GM19452 (cell line): ENCODE data around the gene PPP1R37.

Experiments used
- ATAC-seq: cut with Tn5 transposase; IDR thresholded peaks from one replicate; pipeline ENCODE4 v1.9.1; 2021; ENCODE audit not compliant: unreplicated experiment

Gene PPP1R37

DNA sequence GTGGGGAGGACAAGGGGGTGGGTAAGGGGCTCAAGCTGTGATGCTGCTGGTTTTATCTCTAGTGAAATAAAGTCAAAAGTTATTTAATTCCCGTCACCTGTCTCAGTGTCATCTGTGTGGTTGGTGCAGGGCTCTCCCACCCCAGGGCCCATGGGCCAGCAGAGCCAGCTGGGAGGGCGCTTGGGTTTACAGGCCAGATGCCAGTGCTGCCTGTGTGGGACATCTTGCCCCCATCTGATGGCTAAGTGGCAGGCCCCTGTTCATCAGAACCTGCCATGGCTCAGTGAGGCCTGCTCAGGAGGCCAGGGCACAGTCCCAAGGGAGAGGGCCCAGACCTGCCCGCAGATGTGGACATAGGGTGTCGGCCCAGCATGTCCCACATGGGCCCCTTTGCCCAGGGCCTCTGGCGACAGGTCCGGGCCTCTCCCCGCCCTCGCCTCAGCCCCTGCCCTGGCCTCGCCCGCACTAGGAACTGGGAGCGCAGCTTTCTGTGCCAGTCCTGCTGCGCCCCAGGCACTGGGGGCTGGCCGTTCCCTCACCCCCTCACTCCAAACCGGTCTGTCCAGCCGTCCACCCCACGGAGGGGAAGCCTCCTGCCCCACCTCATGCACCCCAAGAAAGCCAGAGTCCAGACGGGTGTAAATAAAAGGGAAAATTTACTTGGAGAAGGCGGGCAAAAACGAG, 22.0 kb upstream of the PPP1R37 start:
- ATAC-seq = no peak

DNA sequence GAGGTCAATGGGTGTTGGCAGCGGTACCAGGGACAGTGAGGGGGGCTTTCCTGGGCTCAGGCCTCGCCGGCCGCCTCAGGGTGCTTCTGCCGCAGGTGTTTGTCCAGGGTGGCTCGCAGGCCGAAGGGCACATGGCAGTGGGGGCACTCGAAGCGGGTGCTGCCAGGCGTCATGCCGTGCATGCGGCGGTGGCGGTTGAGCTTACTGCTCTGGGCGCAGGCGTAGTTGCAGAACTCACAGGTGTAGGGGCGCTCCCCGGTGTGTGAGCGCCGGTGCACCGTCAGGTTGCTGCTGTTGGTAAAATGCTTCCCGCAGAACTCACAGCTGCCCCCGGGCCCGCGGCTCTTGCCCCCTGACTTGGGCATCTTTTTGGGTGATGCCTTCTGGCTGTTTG, 21.4 kb upstream of the PPP1R37 start:
- ATAC-seq = no peak

DNA sequence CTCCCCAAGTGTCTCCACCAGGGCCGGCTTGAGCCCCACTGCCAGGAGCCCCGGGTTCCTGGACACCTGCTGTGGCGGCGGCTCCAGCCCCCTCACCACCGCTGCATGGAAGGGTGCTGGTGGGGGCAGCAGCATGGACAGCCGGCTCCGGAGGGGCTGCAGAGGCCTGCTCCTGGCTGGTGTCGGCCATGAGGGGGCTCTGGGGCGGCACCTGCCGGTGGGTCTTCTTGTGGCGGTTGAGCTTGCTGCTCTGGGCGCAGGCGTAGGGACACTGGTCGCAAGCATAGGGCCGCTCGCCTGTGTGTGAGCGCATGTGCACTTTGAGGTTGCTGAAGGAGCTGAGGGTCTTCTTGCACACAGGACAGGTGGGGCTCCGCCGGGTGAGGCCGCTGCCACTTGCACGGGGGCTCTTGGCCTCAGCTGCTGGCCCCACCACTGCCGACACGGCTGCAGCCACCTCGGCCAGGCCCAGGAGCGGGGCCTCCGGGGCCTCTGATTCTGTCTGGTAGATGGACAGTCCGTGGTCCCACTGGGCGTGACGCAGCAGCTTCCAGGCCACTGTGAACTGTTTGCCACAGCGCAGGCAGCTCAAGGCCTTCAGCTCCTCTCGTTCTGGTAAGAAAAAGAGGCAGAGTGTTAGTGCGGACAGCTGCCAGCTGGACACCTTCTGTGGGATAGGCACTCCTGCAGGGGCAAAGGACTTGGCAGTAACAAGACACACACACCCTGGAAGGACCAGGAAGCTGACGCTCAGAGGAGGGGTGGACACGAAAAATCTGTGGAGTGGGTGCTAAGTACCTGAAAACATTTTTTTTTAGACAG, 20.8 kb upstream of the PPP1R37 start:
- ATAC-seq = no peak

DNA sequence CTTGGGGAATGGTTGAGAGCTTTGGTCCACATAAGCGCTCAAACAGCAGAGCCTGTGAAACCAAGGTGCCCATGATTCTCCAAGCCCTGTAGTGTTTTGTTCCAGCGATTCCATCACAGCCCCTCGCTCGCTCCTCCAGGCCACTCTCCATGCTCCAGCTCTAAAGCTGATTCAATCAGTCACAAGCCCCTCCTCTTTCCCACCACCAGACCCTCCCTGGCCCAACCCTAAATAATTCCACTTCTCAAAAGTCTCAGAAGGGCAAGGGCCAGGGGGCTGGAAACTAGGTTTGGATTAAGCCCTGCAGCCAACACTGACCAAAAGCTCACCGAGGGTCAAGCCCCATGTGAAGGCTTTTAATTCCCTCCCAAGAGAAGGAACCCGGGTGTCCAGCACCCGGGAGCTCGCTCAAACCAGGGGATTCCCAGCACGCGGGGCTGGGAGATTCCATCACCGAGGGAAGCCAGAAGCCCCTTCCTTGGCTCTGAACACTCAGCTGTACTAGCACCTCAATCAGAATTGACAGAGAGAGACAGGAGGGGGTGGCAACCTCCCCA, 18.2 kb upstream of the PPP1R37 start:
- no peak for ATAC-seq

DNA sequence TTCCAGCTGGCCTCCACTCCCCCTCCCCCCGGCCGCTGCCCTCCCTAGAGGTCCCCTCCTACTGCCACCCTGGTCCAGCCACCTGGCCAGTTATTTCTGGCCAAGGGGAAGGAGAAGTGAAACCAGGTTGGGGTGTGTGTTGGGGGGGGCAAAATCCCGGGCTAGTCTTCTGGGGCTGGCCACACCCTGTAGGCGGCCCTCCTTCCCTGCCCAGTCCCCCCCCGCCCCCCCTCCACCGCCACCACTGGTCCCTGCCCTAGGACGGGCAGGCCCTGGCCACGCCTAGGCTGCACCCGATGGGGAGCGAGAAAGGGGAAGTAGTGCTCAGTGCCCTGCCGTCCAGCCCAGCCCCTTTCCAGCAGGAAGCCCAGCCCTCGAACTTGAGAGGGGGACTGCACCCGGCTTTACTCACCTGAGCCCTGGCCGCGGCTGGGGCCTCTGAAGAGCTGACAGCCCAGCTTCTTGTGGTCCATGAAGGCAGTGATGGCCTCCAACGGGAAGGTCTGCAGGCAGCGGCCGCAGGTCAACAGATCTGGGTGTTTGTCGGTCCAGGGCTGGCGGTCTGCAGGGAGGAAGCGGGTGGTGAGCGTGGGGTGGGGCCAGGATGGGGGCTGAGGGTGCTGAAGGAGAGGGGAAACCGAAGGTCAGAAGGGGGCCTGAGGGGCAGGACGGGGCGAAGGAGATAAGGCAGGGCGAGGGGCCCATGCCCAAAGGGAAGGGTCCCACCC, 17.5 kb upstream of the PPP1R37 start:
- peak; percentile 51 for ATAC-seq

DNA sequence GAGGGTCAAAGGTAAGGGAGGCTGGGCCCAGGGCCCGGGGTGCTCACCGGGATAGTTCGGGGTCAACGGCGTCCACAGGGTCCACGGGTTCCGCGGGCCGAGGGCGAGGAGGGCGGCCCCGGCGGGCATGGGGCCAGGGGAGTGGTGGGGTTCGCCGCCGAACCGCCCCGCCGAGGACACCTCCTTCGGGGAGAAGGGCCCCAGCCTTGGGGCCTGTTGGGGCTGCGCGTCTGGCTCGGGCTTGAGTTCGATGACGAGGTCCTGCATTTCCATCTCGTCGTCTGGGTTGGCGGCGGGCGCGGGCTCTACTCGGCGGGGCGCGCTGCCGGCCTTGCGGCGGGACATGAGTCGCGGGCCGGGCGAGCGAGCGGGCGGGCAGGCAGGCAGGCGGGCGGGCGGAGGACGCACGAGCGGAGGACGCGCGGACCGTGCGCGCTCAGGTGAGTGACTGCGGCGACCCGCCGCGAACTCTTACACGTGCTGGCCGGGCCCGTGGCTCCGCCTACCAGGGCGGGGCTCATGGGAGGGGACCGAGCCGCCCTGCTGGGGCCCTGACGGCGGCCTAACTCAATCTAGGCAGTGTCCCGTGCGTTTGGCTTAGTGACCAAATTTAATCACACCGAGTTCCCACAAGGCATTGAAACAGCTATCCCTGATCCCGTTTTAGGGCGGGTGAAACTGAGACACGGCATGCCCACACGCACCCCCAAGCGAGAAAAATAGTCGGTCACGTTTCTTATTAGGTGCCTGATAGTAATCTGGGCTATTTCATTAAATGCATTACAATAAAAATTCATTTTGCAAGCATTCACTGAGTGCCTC, 16.7 kb upstream of the PPP1R37 start, which contains the start of gene ZNF296:
Gene ZNF296, minus strand, starts transcription at position 450 of the 822 bp plus-strand sequence. Its CDS starts 105 bp downstream, at position 345.
- ATAC-seq = peak; percentile 51

DNA sequence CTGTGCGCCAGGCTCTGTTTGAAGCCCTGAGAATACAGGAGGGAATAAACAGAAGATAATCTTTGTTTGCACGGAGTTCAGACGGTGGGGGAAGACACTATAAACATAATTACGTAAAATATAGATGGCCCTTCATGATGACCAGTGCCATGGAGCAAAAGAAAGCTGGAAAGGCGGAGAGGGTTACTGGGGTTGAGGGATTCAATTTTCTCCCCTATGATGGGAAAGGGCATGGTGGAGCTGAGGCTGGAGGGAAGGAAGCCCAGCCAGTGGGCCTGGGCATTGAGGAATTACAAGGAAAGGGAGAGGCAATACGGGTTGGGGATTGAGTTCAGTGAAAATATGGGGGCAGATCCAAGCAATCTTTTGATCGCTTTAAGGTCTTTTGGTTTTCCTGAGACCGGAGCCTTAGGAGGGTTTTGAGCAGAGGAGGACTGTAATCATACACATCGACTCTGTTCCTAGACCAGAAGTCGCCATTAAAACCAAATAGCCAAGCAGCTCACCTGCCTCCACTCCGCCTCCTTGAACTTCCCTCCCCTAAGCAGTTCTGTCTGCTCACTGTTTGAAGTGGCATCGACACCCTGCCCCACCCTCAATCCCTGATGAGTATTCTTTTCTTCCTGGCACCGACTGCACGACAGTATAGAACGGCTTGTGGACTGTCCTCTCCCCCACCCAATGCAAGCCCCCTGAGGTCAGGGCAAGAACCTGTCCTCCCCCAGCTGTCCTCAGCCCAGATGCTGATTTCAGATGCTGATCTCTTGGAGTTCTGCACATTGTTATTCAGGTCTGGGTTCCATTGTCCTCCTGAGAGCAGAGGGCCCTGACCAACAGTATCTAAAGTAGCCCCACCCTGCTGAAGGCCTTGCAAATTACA, 15.9 kb upstream of the PPP1R37 start:
- no peak for ATAC-seq

DNA sequence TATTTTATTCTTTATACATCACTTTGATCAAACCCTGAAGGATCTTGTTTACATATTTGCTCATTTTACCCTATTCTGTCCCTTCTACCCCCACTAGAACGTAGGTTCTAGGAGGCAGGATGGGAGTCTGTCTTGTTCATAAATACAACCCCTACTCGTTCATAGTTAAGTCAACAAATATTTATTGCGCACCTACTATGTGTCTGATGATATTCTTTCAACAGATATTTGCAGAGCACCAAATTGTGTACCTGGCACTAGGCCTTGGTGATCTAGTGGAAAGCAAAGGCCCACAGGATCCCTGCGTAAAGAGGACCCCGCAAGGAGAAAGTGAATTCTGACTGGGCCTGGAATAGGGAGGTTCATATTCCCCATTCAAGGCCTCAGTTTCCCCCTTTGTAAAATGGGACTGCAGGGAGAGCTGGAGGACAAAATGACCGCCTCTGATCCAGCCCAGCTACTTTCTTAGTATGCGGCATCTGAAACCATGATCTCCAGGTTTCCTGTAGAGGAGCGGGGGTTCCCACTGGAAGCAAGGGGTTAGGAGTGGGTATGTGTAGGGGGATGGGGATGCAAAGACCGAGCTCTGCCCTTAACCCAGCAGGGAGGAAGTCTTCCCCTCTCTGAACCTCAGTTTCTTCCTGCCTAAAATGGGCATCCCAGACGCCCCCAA, 14.5 kb upstream of the PPP1R37 start:
- no peak for ATAC-seq

DNA sequence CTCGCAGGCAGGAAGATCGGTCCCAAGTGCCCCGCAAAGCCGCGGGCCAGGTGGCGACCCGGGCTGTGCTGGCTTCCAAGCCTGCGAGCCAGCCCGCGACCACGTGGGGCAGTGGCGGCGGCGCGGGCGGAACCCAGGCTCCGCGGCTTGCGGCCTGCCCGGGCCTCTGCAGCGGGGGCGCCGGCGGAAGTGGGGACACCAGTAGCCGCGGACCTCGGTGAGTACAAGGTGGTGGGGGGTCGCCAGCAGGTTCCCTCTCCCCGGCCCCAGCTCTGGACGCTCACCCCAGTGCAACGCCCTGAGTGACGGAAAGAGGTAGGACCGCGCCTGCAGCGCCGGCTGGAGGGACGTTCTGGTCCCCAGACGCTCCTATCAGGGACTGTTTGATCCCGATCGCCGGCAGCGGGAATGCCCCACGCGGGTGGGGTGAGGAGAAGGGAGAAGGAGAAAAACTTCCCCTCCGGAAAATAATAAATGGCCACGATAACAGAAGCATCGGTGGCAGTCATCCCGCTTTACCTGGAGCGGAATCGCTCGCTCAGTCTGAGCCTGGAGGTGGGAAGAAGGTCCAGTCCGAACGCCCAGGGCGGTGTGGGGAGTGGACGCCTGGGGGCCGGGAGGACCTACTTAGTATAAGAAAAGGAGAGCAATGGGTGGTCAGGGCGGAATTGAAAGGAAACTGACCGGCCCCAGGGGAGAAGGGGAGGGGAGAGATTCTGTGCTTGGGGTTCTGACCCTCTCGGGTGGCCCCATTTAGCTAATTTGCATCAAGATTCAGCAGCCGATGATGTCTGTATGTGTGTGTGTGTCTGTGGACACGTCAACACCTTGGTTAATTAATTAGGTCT, 13.7 kb upstream of the PPP1R37 start, which contains the start of gene GEMIN7:
Gene GEMIN7, plus strand, starts transcription at position 198 of the 848 bp plus-strand sequence. CDS start 10,855 bp downstream, outside the sequence.
- no peak for ATAC-seq

DNA sequence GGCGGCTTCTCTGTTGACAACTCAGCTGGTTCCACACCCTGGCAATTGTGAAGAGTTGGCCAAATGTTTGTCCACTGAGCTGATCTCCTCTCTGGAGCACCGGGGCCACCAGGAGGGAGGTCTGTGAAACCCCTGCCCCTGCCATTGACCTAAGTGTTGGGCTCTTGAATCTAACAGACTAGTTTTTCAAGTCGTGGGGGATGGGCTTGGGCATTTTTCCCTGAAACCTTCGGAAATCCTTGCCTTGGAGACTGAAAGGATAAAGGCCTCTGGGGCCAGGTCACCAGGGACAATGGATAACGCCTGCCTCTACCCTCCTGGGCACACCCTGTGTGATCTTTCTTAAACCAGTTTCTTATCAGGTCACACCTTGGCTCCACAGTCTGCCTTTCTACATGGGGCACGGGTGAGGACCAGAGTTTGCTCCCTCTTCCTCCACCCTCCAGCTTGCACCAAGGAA, 13.0 kb upstream of the PPP1R37 start:
- no peak for ATAC-seq

DNA sequence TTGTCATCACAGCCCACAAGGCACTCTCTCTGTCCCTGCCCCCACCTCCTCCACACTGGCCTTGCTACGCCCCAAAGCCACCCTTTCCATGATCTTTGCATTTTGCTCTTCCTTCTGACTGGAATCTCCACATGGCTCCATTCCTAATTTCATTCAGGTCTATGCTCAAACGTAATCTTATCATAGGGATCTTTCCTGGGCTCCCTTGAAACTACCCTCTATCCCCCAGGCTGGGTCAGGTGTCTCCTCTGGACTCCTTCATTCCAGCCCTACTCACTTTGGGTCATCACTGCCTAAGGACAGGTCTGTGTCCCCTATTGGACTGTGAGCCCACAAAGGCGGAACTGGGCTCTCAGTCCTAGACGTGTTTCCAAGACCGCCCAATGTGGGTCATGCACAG, 10.8 kb upstream of the PPP1R37 start:
- no peak for ATAC-seq

DNA sequence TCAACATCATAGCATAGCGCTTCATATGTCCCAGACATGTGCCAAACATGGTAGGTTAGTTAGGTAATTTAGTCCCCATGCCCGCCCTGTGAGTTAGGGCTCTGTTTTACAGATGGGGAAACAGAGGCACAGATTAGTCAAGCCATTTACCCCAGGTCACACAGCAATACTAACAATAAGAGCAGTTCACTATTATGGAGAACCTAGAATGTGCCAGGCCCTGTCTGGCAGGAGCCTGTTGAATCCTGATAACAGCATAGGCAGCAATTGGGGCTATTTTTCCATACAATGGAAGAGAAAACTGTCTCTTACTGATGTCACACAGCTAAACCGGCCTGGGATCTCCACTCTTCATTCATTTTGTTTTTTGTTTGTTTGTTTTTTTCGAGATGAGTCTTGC, 6.5 kb upstream of the PPP1R37 start:
- no peak for ATAC-seq

DNA sequence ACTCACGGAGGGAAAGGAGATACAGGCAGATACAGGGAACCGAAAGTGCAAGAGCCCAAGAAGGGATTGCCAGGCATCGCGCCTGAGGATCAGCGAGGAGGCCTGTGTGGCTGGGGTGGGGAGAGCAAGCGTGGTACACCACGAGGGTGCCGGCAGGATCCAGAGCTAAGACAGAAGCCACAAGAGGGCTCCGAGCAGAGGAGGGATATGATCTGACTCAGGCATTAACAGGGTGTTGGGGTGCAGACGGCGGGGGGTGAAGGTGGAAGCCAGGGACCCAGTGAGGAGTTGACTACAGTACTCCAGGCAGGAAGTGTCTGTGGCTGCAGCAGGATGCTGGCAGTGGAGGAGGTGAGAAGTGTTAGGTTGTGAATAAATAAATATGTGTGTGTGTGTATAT, 5.4 kb upstream of the PPP1R37 start:
- ATAC-seq = no peak

DNA sequence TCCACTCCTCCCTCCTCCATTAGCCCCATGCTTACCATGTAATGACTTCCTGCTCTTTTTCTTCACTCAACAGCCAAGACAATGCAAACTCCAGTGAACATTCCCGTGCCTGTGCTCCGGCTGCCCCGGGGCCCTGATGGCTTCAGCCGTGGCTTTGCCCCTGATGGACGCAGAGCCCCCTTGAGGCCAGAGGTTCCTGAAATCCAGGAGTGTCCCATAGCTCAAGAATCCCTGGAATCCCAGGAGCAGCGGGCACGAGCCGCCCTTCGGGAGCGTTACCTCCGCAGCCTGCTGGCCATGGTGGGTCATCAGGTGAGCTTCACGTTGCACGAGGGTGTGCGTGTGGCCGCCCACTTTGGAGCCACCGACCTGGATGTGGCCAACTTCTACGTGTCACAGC, 2.9 kb upstream of the PPP1R37 start:
- ATAC-seq = no peak

DNA sequence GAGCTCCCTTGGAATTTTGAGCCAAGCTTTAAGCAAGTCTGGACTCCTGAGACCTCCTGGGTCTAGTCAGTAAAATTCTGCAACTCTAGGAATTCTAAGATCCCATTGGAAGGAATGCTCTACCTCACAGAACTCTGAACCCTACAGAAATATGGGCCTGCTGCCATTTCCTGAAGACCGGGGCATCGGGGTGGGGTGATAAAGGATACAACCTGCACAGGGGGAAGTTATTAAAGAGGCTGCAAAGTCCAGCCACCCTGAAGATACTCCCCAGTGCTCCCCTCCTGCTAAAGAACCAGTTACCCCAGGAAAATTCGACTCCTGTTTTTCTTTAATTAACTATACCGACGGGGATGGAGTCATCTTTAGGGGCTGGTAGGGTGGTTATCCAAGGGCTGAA, 2.4 kb upstream of the PPP1R37 start:
- no peak for ATAC-seq

DNA sequence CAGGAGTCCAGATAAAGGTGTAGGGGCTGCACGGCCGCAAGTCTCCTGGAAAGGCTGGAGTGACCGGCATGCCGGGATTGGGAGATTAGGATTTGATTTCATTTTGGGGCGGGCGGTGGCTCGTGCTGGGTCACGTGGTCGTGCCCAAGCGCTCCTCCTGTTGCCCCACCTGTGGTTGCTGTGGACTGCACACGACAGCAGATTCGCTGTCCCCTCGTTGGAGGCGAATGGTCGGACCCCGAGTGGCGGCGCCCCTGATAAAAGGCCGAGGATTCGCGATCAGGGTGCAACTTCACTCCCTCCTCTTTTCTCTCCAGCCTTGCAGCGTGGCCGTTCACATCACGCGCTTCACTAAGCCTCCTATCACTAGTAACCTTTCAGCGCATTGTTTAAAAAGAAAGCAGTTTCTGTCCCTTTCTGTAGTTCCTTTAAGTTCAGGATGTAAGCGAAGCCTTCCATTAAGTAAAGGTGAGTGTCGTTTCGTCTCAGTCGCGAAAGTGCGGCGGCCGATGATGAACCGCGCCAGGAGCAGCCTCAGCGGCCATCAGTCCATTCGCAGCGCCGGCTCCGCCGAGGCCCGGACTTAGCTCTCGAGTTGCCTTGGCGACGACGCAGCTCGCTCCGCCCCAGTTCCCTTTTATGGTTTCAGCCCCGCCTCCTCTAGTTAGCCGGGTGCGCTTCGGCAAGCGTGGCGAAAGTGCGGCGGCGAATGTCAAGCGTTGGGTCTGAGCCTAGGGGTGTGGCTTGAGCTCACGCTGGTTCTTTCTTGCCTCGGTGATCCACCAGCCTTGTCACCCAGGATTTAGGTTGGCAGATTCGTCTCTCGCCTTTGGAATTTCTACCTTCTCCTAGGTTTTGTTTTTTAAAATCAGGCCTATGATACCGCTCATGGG, 1.7 kb upstream of the PPP1R37 start:
- ATAC-seq = peak; percentile 53

DNA sequence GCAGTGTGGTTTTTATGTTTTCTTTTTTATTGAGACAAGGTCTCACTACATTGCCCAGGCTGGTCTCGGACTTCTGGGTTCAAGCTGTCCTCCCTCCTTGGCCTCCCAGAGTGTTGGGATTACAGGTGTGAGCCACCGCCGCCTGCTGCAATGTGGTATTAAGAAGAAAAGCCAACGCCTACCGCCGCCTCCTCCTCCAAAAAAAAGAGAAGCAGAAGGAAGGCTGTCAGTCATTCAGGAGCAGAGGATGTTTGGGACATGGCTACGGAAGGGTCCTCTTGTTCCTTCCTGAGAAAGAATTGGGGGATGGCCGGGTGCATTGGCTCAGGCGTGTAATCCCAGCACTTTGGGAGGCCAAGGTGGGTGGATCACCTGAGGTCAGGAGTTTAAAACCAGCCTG, 1.2 kb downstream of the PPP1R37 start:
- no peak for ATAC-seq
